Neural crest cell (in vitro differentiated cells): ENCODE measurements around the gene ZNF423. TPM values are rescaled to one million over a fixed set of nuclear protein-coding genes. Genes with fewer than 3 reads are reported as not detected.

Experiments
- DNase-seq: peaks from one replicate; pipeline ENCODE4 v3.0.0; 2021; ENCODE audit warnings: low read depth, mixed read lengths, low spot score
- H3K27ac Mint-ChIP-seq: one replicate; pipeline ENCODE4 v1.8.0; 2021; ENCODE audit warnings: mild to moderate bottlenecking, mixed read lengths; ENCODE audit not compliant: unreplicated experiment
- H3K27me3 Mint-ChIP-seq: 2 replicates; pipeline ENCODE4 v1.8.0; 2021; ENCODE audit warnings: low read depth, mild to moderate bottlenecking, mixed read lengths
- H3K36me3 Mint-ChIP-seq: 2 replicates; pipeline ENCODE4 v1.8.0; 2021; ENCODE audit warnings: low read depth, mild to moderate bottlenecking, mixed read lengths
- H3K4me1 Mint-ChIP-seq: 2 replicates; pipeline ENCODE4 v1.8.0; 2021; ENCODE audit warnings: mixed read lengths
- H3K4me3 Mint-ChIP-seq: one replicate; pipeline ENCODE4 v1.8.0; 2021; ENCODE audit warnings: mild to moderate bottlenecking, mixed read lengths
- H3K9me3 Mint-ChIP-seq: 2 replicates; pipeline ENCODE4 v1.8.0; 2021; ENCODE audit warnings: mixed read lengths
- total RNA-seq: library from RNA; stranded (reverse); gene quantifications from 2 replicates; pipeline ENCODE4 v1.2.1, GENCODE V29; 2021
- TF ChIP-seq, protein P1 (sequence below): fragments of 200-600 bp; sonication (generic); conservative IDR thresholded peaks from 2 replicates; pipeline ENCODE4 v1.5.0; 2021; ENCODE audit warnings: antibody characterized with exemption, mild to moderate bottlenecking

Gene ZNF423
- total RNA-seq, 1 donor from 2014 or later = 55.4 TPM

- no peaks in the 10 kb centered on the region for H3K9me3 Mint-ChIP-seq
- no peak overlapping the region for H3K27ac Mint-ChIP-seq
- H3K4me3 Mint-ChIP-seq = peak overlapping the region; percentile 44
- peaks cover 42% of the 10 kb centered on the region for H3K27me3 Mint-ChIP-seq
- TF ChIP-seq, protein P1, sequence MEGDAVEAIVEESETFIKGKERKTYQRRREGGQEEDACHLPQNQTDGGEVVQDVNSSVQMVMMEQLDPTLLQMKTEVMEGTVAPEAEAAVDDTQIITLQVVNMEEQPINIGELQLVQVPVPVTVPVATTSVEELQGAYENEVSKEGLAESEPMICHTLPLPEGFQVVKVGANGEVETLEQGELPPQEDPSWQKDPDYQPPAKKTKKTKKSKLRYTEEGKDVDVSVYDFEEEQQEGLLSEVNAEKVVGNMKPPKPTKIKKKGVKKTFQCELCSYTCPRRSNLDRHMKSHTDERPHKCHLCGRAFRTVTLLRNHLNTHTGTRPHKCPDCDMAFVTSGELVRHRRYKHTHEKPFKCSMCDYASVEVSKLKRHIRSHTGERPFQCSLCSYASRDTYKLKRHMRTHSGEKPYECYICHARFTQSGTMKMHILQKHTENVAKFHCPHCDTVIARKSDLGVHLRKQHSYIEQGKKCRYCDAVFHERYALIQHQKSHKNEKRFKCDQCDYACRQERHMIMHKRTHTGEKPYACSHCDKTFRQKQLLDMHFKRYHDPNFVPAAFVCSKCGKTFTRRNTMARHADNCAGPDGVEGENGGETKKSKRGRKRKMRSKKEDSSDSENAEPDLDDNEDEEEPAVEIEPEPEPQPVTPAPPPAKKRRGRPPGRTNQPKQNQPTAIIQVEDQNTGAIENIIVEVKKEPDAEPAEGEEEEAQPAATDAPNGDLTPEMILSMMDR = no peak
- H3K4me1 Mint-ChIP-seq = peaks cover 54% of the 10 kb centered on the region
- DNase-seq = peak; percentile 76
- H3K36me3 Mint-ChIP-seq = peaks cover 3% of the 10 kb centered on the region
Measured at GRCh38 chr16:49855280-49855821, 561 bp downstream of the ZNF423 start.

- peak overlapping the region; percentile 98 for H3K27ac Mint-ChIP-seq
- TF ChIP-seq, protein P1 = no peak
- peak; percentile 52 for DNase-seq
- peak overlapping the region; percentile 97 for H3K4me3 Mint-ChIP-seq
- H3K4me1 Mint-ChIP-seq = peaks cover 58% of the 10 kb centered on the region
- peaks cover 3% of the 10 kb centered on the region for H3K36me3 Mint-ChIP-seq
- no peaks in the 10 kb centered on the region for H3K9me3 Mint-ChIP-seq
- peaks cover 40% of the 10 kb centered on the region for H3K27me3 Mint-ChIP-seq
Measured at GRCh38 chr16:49854796-49855203, 1.1 kb downstream of the ZNF423 start.

- DNase-seq = peak; percentile 49
- Mint-ChIP-seq H3K4me3 (peak overlapping the region; percentile 97), H3K27ac (peak overlapping the region; percentile 98), H3K36me3 (peaks cover 3% of the 10 kb centered on the region), H3K4me1 (peaks cover 58% of the 10 kb centered on the region), H3K27me3 (peaks cover 35% of the 10 kb centered on the region), H3K9me3 (no peaks in the 10 kb centered on the region)
- TF ChIP-seq, protein P1 = no peak
Measured at GRCh38 chr16:49854188-49854795, 1.6 kb downstream of the ZNF423 start.

GRCh38 chr16:49852279-49852678 is 3.6 kb downstream of the ZNF423 start:
- TF ChIP-seq, protein P1 = no peak
- Mint-ChIP-seq H3K27ac (peak overlapping the region; percentile 27), H3K4me1 (peaks cover 64% of the 10 kb centered on the region), H3K4me3 (peak overlapping the region; percentile 87), H3K36me3 (peaks cover 3% of the 10 kb centered on the region), H3K27me3 (peaks cover 22% of the 10 kb centered on the region), H3K9me3 (no peaks in the 10 kb centered on the region)
- DNase-seq = no peak

DNA sequence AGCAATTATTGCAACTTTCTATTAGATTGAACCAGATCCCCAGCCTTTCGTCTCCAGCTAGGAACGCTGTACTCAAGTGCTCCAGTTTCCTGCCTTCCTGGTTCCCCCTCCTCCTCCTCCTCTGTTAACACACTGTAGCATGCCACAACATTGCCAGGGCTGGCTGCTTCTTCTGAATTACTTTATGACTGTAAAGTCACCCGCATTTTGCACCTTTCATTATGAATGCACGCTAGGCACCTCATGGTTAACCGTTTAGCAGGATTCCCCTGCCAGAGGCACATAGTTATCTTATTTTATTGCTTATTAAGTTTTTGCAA is 4.5 kb downstream of the ZNF423 start:
- H3K9me3 Mint-ChIP-seq = no peaks in the 10 kb centered on the region
- no peak for DNase-seq
- H3K27ac Mint-ChIP-seq = no peak overlapping the region
- peaks cover 72% of the 10 kb centered on the region for H3K4me1 Mint-ChIP-seq
- TF ChIP-seq, protein P1 = no peak
- H3K36me3 Mint-ChIP-seq = peaks cover 3% of the 10 kb centered on the region
- H3K27me3 Mint-ChIP-seq = peaks cover 20% of the 10 kb centered on the region
- peak overlapping the region; percentile 87 for H3K4me3 Mint-ChIP-seq
